Heart left ventricle (tissue), 13 donors: Measurements from ENCODE around the gene C20orf202.

Source experiments
- CTCF ChIP-seq, 12 donors: fragments of 200-600 bp; sonication (generic) in 4 of 12; IDR thresholded peaks; one replicate each; pipeline versions ENCODE4 v1.5.0 to v1.8.0; 2018 to 2022; ENCODE audit warnings: antibody characterized with exemption in 12 of 12, mild to moderate bottlenecking in 5 of 12
- POLR2A ChIP-seq, 2 donors: fragments of 450-650 bp; IDR thresholded peaks; one replicate each; pipeline ENCODE4 v1.6.1; 2017; ENCODE audit warnings: antibody characterized with exemption in 2 of 2, mild to moderate bottlenecking in 2 of 2, moderate library complexity in 2 of 2
- donor health status: ischemic (EF 13 %, LVEDD 7.1; RV severe dilation, severe dysfunction).
- donor health status: DM: no; HTN: yes; CAD: no.
- donor health status: DM: no; HTN: no; CAD: no.
- donor health status: ischemic (EF 25% LVEDD 6.9; RV normal size, moderate dysfunction).
- donor health status: ischemic (EF 25% LVEDD 5.7; RV mildly dilated, moderate dysfunction).
- donor health status: ischemic (EF 35%, LVEDD 5.7; RV mildly dilated, moderate dysfunction).
- donor health status: nonischemic (EF 11% LVEDD 7.7; RV severe dilation, severe dysfunction).
- donor health status: DM: yes; HTN: yes; CAD: no.
- donor health status: PGD.
- donor health status: ischemic (EF 29% LVEDD 5.4; RV normal size, mild dysfunction).
- donor health status: nonischemic (EF 23%, LVEDD 6.1; RV moderate dilation, normal function).

GRCh38 chr20:1247689-1248088 is 44.4 kb downstream of the C20orf202 start:
- TF ChIP-seq CTCF (IDR thresholded peaks at IDR 0.05), result no peak
- no peak for TF ChIP-seq POLR2A (IDR thresholded peaks at IDR 0.05)
